ENCODE results near the gene RDH16. TPM values are rescaled to one million over a fixed set of nuclear protein-coding genes. Genes with fewer than 3 reads are reported as not detected.
"Not testable (repeated sequence)": the region's sequence is repeated elsewhere in the genome, so short reads cannot be mapped to it uniquely, and the experiment has no call there.

RDH16 gene
- total and polyA plus RNA-seq, 2 donors (not counting 3 experiments of a cell fraction or from before 2014, with no cell fraction given): 0.08 to 0.29 TPM

DNA sequence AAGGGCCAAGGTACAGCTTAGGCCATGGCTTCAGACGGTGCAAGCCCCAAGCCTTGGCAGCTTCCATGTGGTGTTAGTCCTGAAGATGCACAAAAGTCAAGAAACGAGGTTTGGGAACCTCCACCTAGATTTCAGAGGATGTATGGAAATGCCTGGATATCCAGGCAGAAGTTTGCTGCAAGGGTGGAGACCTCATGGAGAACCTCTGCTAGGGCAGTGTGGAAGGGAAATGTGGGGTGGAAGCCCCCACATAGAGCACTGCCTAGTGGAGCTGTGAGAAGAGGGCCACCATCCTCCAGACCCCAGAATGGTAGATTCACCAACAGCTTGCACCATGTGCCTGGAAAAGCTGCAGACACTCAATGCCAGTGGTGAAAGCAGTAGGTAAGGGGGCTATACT, 48.0 kb downstream of the RDH16 start:
- H3K79me2 ChIP-seq (ENCODE audit: control insufficient read depth, insufficient read depth, low read length); H3K36me3 ChIP-seq (ENCODE audit: control insufficient read depth in 2 of 2, extremely low read depth in 1 of 2, insufficient read depth in 2 of 2, low read length in 2 of 2); H3K9ac ChIP-seq (replicated peaks; ENCODE audit: extremely low read depth, insufficient read depth, low read length); FAIRE-seq; H4K20me1 ChIP-seq (replicated peaks; ENCODE audit: control insufficient read depth, extremely low read depth, insufficient read depth, low read length); intact Hi-C loops (cut with micrococcal nuclease); H2AFZ ChIP-seq (ENCODE audit: low read depth, low read length); POLR2A ChIA-PET; H3K9me3 ChIP-seq (replicated peaks; ENCODE audit: control insufficient read depth, insufficient read depth, low read length); H3K27ac ChIP-seq (ENCODE audit: insufficient read depth, low read depth, low read length); dilution Hi-C loops (cut with MboI; ENCODE audit: extremely low pct_ligation_motif_present, low sequenced_read_pairs); H3K4me2 ChIP-seq (ENCODE audit: insufficient read depth, low read length); H3K4me3 ChIP-seq (replicated peaks in 1 of 3; ENCODE audit: insufficient read depth in 1 of 3, low read depth in 1 of 3, low read length in 3 of 3); BruUV-seq (replicated peaks); H3K9me1 ChIP-seq (replicated peaks; ENCODE audit: control insufficient read depth, extremely low read depth, insufficient read depth, low read length); CTCF ChIA-PET; H3K4me1 ChIP-seq (ENCODE audit: control insufficient read depth, extremely low read depth, insufficient read depth, low read length); DNase-seq (ENCODE audit: low read depth, low spot score); H3K27me3 ChIP-seq (ENCODE audit: control insufficient read depth in 2 of 2, insufficient read depth in 2 of 2, low read length in 2 of 2): not testable (repeated sequence)

DNA sequence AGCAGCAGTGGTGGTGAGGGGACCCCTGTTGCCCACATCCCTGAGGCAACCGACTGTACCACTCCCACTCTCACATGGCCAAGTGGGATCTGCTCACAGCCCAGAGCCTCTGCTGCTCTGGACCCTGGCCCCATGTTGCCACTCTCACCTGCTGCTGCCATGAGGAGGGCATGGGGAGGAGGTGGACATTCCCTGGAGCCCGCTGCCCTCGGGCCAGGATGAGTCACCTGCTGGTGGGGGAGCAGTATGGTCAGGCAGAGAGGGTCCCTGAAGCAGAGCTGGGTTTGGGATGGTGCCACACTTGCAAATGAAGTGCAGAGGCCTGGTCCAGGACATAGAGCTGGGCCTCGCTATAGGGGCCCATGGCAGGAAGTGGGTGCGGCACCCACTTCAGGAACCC, 49.3 kb downstream of the RDH16 start:
- Histone ChIP-seq H3K4me3 (replicated peaks in 1 of 3; ENCODE audit: insufficient read depth in 1 of 3, low read depth in 1 of 3, low read length in 3 of 3) (no peak overlapping the region), H3K9ac (replicated peaks; ENCODE audit: extremely low read depth, insufficient read depth, low read length) (no peak overlapping the region), H2AFZ (ENCODE audit: low read depth, low read length) (no peak overlapping the region), H3K36me3 (ENCODE audit: control insufficient read depth in 2 of 2, extremely low read depth in 1 of 2, insufficient read depth in 2 of 2, low read length in 2 of 2) (no peaks in the 10 kb centered on the region), H4K20me1 (replicated peaks; ENCODE audit: control insufficient read depth, extremely low read depth, insufficient read depth, low read length) (no peaks in the 10 kb centered on the region), H3K9me3 (replicated peaks; ENCODE audit: control insufficient read depth, insufficient read depth, low read length) (no peaks in the 10 kb centered on the region), H3K79me2 (ENCODE audit: control insufficient read depth, insufficient read depth, low read length) (no peaks in the 10 kb centered on the region), H3K4me2 (ENCODE audit: insufficient read depth, low read length) (no peak overlapping the region), H3K9me1 (replicated peaks; ENCODE audit: control insufficient read depth, extremely low read depth, insufficient read depth, low read length) (no peaks in the 10 kb centered on the region), H3K27me3 (ENCODE audit: control insufficient read depth in 2 of 2, insufficient read depth in 2 of 2, low read length in 2 of 2) (peaks cover 2 to 5% of the 10 kb centered on the region in 2 experiments), H3K4me1 (ENCODE audit: control insufficient read depth, extremely low read depth, insufficient read depth, low read length) (no peaks in the 10 kb centered on the region), H3K27ac (ENCODE audit: insufficient read depth, low read depth, low read length) (no peak overlapping the region)
- FAIRE-seq (no peak), DNase-seq (ENCODE audit: low read depth, low spot score) (no peak)
- intact Hi-C loops (cut with micrococcal nuclease): no loop called here
- ChIA-PET POLR2A (no interaction called here), CTCF (interaction anchor here (0.8 kb wide), 1 partner anchor 9 kb away, joined by 3 read pairs; no protein-coding TSS in a partner anchor)
- TF ChIP-seq JUN (IDR thresholded peaks at IDR 0.05; ENCODE audit: borderline replicate concordance, insufficient read depth, insufficient read length, low read depth): no peak
- TF ChIP-seq MYC (IDR thresholded peaks at IDR 0.05; ENCODE audit: low read depth, low read length): no peak
- no peak for TF ChIP-seq GATA2 (IDR thresholded peaks at IDR 0.05; ENCODE audit: insufficient read depth, insufficient read length, low read depth, low read length)
- TF ChIP-seq EZH2 (IDR thresholded peaks at IDR 0.05; ENCODE audit: borderline replicate concordance, low read depth, low read length, severe bottlenecking): no peak
- TF ChIP-seq POLR2AphosphoS5 (IDR thresholded peaks at IDR 0.05; ENCODE audit: insufficient read depth, low read depth, low read length): no peak
- TF ChIP-seq, protein P1, sequence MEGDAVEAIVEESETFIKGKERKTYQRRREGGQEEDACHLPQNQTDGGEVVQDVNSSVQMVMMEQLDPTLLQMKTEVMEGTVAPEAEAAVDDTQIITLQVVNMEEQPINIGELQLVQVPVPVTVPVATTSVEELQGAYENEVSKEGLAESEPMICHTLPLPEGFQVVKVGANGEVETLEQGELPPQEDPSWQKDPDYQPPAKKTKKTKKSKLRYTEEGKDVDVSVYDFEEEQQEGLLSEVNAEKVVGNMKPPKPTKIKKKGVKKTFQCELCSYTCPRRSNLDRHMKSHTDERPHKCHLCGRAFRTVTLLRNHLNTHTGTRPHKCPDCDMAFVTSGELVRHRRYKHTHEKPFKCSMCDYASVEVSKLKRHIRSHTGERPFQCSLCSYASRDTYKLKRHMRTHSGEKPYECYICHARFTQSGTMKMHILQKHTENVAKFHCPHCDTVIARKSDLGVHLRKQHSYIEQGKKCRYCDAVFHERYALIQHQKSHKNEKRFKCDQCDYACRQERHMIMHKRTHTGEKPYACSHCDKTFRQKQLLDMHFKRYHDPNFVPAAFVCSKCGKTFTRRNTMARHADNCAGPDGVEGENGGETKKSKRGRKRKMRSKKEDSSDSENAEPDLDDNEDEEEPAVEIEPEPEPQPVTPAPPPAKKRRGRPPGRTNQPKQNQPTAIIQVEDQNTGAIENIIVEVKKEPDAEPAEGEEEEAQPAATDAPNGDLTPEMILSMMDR (IDR thresholded peaks at IDR 0.05; ENCODE audit: extremely low read depth in 1 of 2, insufficient read depth in 1 of 2, low read depth in 1 of 2, low read length in 2 of 2): no peak
- TF ChIP-seq, protein P2, sequence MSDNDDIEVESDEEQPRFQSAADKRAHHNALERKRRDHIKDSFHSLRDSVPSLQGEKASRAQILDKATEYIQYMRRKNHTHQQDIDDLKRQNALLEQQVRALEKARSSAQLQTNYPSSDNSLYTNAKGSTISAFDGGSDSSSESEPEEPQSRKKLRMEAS (IDR thresholded peaks at IDR 0.05; ENCODE audit: insufficient read depth, insufficient read length): no peak
- no peak for TF ChIP-seq FOS (IDR thresholded peaks at IDR 0.05; ENCODE audit: borderline replicate concordance, insufficient read depth, low read length)
- TF ChIP-seq POLR2A (IDR thresholded peaks at IDR 0.05; ENCODE audit: low read depth, low read length): no peak
- dilution Hi-C loops (cut with MboI; ENCODE audit: extremely low pct_ligation_motif_present, low sequenced_read_pairs): no loop called here
- BruUV-seq (replicated peaks): no TSS peak
